HepG2 (cell line): ENCODE results near the gene KIF9. TPM values are rescaled to one million over a fixed set of nuclear protein-coding genes. Genes with fewer than 3 reads are reported as not detected.

Source experiments
- ARID2 ChIP-seq: sonication (generic); formaldehyde crosslinking; IDR thresholded peaks from 2 replicates; pipeline ENCODE4 v1.8.1; 2022; ENCODE audit warnings: mild to moderate bottlenecking, missing genetic modification reagents, borderline replicate concordance
- GTF2F1 ChIP-seq: fragments of 150-350 bp; IDR thresholded peaks from 2 replicates; pipeline ENCODE4 v1.6.1; 2014; ENCODE audit warnings: low read length
- MIXL1 ChIP-seq: IDR thresholded peaks from 2 replicates; pipeline ENCODE4 v1.6.1; 2016
- MTA3 ChIP-seq: sonication (generic); formaldehyde crosslinking; IDR thresholded peaks from 2 replicates; pipeline ENCODE4 v1.4.0; 2020; ENCODE audit warnings: missing genetic modification reagents
- NFRKB ChIP-seq: fragments of 450-650 bp; IDR thresholded peaks from 2 replicates; pipeline ENCODE4 v1.6.1; 2017
- PAX8 ChIP-seq: sonication (generic); formaldehyde crosslinking; IDR thresholded peaks from 2 replicates; pipeline ENCODE4 v1.8.0; 2022; ENCODE audit warnings: mild to moderate bottlenecking, missing genetic modification reagents, borderline replicate concordance
- PBX3 ChIP-seq: sonication (generic); formaldehyde crosslinking; IDR thresholded peaks from 2 replicates; pipeline ENCODE4 v1.8.1; 2023; ENCODE audit warnings: missing genetic modification reagents, inconsistent platforms, borderline replicate concordance
- POLR2AphosphoS5 ChIP-seq: IDR thresholded peaks from 2 replicates; pipeline ENCODE4 v1.6.1; 2012; ENCODE audit warnings: low read depth, low read length
- REL ChIP-seq: sonication (generic); formaldehyde crosslinking; conservative IDR thresholded peaks from 2 replicates; pipeline ENCODE4 v1.8.0; 2022; ENCODE audit warnings: mild to moderate bottlenecking, missing genetic modification reagents, moderate library complexity
- SP5 ChIP-seq: IDR thresholded peaks from 2 replicates; pipeline ENCODE4 v1.6.1; 2016; ENCODE audit warnings: low read depth, borderline replicate concordance
- ZMYM3 ChIP-seq: sonication (generic); formaldehyde crosslinking; IDR thresholded peaks from 2 replicates; pipeline ENCODE4 v1.5.1; 2020; ENCODE audit warnings: mild to moderate bottlenecking, missing genetic modification reagents
- ZNF121 ChIP-seq: sonication (generic); formaldehyde crosslinking; IDR thresholded peaks from 2 replicates; pipeline ENCODE4 v1.5.0; 2020; ENCODE audit warnings: mild to moderate bottlenecking, missing genetic modification reagents
- ZNF460 ChIP-seq: sonication (generic); formaldehyde crosslinking; IDR thresholded peaks from 2 replicates; pipeline ENCODE4 v1.5.1; 2020; ENCODE audit warnings: missing genetic modification reagents, mild to moderate bottlenecking, borderline replicate concordance
- ZNF646 ChIP-seq: sonication (generic); formaldehyde crosslinking; IDR thresholded peaks from 2 replicates; pipeline ENCODE4 v1.9.0; 2021; ENCODE audit warnings: mild to moderate bottlenecking, missing genetic modification reagents
- ZNF790 ChIP-seq: sonication (generic); formaldehyde crosslinking; IDR thresholded peaks from 2 replicates; pipeline ENCODE4 v1.8.0; 2022; ENCODE audit warnings: missing genetic modification reagents, mild to moderate bottlenecking, borderline replicate concordance
- polyA plus RNA-seq, 8 experiments: library from polyadenylated mRNA; depleted of rRNA in 3 of 8; stranded (reverse) in 7 of 8; unstranded in 1 of 8; fragments of >200 nt; fragmentation: Illumina TruSeq in 4 of 8; extraction: Trizol in 4 of 8; gene quantifications; 2 replicates each; pipeline versions ENCODE4 v1.2.1 to v1.2.3, GENCODE V29; 2011 to 2016; ENCODE audit warnings: low read depth in 4 of 8, missing spikeins in 1 of 8, mixed read lengths in 1 of 8; ENCODE audit not compliant: insufficient read depth in 1 of 8
- total RNA-seq, 5 experiments: library from RNA; depleted of rRNA; stranded (reverse); fragments of >200 nt; fragmentation: Illumina TruSeq; extraction: Trizol; gene quantifications; 2 replicates each; pipeline ENCODE4 v1.2.3, GENCODE V29; 2016; ENCODE audit warnings: low read depth in 1 of 5
- TF ChIP-seq, protein P1 (sequence below): IDR thresholded peaks from 2 replicates; pipeline ENCODE4 v1.6.1; 2012; ENCODE audit warnings: low read length, improper control_type of control experiment
- TF ChIP-seq, protein P2 (sequence below): sonication (generic); formaldehyde crosslinking; IDR thresholded peaks from 2 replicates; pipeline ENCODE4 v1.8.1; 2023; ENCODE audit warnings: missing genetic modification reagents, mild to moderate bottlenecking, borderline replicate concordance

KIF9 gene
- total and polyA plus RNA-seq, 2 of the 13 experiments (the other 11 are each of a cell fraction or from before 2014, with no cell fraction given): 5.1 to 16.9 TPM

DNA sequence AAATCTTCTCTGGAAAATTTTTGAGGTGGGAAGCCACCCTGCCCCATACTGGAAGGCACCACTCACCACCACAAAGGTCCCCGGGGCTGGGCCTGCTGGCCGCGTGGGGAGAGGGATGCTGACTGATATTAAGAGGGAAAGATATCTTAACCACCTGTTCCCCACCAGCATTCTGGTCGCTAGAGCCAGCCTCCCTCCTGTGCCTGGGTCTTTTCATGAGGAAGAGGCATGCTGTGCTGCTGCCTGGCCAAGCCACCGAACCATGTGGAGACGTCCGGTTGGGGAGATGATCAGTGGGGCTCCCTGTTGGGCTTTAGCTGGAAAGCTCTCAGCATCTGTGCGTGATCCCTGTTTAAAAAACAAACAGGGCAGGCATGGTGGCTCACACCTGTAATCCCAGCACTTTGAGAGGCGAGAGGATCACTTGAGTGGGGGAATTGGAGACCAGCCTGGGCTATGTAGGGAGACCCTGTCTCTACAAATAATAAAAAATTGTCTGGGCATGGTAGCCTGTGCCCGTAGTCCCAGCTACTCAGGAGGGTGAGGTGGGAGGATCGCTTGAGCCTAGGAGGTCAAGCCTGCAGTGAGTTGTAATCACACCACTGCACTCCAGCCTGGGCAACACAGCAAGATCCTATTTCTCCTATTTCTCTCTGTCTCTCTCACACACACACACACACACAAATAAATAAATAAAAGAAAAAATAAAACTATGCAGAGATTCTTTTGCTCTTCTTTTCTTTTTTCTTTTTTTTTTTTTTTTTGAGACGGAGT is 1.2 kb upstream of the KIF9 start (continued):
- TF ChIP-seq, protein P1, sequence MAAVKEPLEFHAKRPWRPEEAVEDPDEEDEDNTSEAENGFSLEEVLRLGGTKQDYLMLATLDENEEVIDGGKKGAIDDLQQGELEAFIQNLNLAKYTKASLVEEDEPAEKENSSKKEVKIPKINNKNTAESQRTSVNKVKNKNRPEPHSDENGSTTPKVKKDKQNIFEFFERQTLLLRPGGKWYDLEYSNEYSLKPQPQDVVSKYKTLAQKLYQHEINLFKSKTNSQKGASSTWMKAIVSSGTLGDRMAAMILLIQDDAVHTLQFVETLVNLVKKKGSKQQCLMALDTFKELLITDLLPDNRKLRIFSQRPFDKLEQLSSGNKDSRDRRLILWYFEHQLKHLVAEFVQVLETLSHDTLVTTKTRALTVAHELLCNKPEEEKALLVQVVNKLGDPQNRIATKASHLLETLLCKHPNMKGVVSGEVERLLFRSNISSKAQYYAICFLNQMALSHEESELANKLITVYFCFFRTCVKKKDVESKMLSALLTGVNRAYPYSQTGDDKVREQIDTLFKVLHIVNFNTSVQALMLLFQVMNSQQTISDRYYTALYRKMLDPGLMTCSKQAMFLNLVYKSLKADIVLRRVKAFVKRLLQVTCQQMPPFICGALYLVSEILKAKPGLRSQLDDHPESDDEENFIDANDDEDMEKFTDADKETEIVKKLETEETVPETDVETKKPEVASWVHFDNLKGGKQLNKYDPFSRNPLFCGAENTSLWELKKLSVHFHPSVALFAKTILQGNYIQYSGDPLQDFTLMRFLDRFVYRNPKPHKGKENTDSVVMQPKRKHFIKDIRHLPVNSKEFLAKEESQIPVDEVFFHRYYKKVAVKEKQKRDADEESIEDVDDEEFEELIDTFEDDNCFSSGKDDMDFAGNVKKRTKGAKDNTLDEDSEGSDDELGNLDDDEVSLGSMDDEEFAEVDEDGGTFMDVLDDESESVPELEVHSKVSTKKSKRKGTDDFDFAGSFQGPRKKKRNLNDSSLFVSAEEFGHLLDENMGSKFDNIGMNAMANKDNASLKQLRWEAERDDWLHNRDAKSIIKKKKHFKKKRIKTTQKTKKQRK: no peak
- TF ChIP-seq, protein P2, sequence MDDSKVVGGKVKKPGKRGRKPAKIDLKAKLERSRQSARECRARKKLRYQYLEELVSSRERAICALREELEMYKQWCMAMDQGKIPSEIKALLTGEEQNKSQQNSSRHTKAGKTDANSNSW (CRISPR knock-in tag): no peak
- TF ChIP-seq NFRKB (no peak), ARID2 (CRISPR knock-in tag) (no peak), PBX3 (CRISPR knock-in tag) (no peak), PAX8 (no peak), REL (no peak), ZNF646 (CRISPR knock-in tag) (no peak), ZNF790 (CRISPR knock-in tag) (no peak), ZNF121 (CRISPR knock-in tag) (peak; percentile 97), POLR2AphosphoS5 (no peak), SP5 (no peak), MTA3 (CRISPR knock-in tag) (no peak), MIXL1 (CRISPR knock-in tag) (no peak), ZMYM3 (CRISPR knock-in tag) (peak; percentile 20; the same call in 1 of the 2 replicates), ZNF460 (CRISPR knock-in tag) (peak; percentile 58; the same call in 1 of the 2 replicates), GTF2F1 (no peak)
